ENCODE results near the gene CERS6.

DNA sequence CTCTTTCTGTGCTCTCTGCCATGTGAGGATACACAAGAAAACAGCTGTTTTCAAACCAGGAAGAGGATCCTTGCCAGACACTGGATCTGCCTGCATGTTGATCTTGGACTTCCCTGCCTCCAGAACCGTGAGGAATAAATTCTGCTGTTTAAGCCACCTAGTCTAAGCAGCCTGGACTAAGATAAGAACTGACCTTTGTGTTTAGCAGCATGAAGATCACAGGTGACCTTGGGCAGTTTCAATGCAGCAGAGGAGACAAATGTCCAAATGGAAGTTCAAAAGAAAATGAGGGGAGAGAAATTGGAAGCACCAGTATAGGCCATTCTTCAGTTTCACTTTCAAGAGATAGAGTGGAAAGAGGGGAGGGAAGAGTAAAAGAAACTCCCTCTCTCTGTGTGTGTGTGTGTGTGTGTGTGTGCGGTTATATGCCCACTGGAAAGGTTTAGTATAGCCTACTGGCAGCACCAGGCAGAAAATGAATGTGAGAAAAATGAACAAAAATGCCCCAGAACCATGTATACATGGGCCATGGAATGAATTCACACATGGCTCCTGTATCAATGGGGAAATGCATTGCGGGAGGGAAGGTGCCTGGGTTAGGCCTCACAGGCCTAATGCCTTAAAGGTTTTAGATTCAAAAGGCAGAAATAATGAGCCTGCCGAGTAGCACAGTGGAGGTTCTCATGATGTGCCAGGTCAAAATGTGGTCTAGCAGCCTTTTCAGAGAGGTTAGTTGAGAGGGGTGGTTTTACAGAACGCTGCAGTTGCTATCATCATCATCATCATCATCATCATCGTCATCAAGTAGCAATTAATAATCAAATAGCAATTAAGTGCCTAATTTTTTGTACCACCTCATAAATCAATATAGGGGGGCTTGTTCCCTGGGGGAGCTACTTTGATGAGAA, 1.1 kb upstream of the CERS6 start:
- TF ChIP-seq GATA2 (IDR thresholded peaks at IDR 0.05; ENCODE audit: low read depth, low read length) (no peak), GATA3 (IDR thresholded peaks at IDR 0.05; ENCODE audit: low read depth, low read length) (no peak)
